Liver (tissue), 9 donors: ENCODE results near the gene TEX53. TPM values are rescaled to one million over a fixed set of nuclear protein-coding genes. Genes with fewer than 3 reads are reported as not detected.

Experiments
- DNase-seq: peaks from one replicate; pipeline ENCODE4 v3.0.0-alpha.2; 2017; ENCODE audit warnings: low spot score
- H3K27ac ChIP-seq, 2 donors: one replicate each; pipeline ENCODE4 v1.7.0; 2013; ENCODE audit warnings: inconsistent platforms in 2 of 2, low read length in 2 of 2, control low read depth in 1 of 2, low read depth in 1 of 2, mild to moderate bottlenecking in 1 of 2
- H3K27me3 ChIP-seq, 4 donors: one replicate each; pipeline versions ENCODE4 v1.6.1 to v1.7.0; 2013; ENCODE audit warnings: low read length in 3 of 4, inconsistent platforms in 1 of 4, mild to moderate bottlenecking in 1 of 4, moderate library complexity in 1 of 4; ENCODE audit not compliant: control insufficient read depth in 4 of 4, insufficient read depth in 4 of 4
- H3K36me3 ChIP-seq, 4 donors: one replicate each; pipeline versions ENCODE4 v1.6.1 to v1.7.0; 2013; ENCODE audit warnings: low read length in 3 of 4, mild to moderate bottlenecking in 3 of 4, low read depth in 1 of 4, moderate library complexity in 1 of 4; ENCODE audit not compliant: control insufficient read depth in 4 of 4, insufficient read depth in 3 of 4
- H3K4me1 ChIP-seq, 4 donors: one replicate each; pipeline versions ENCODE4 v1.6.1 to v1.7.0; 2013; ENCODE audit warnings: low read length in 3 of 4, mild to moderate bottlenecking in 3 of 4, moderate library complexity in 1 of 4; ENCODE audit not compliant: control insufficient read depth in 4 of 4, insufficient read depth in 4 of 4
- H3K4me3 ChIP-seq, 3 donors: one replicate each; pipeline versions ENCODE4 v1.6.1 to v1.7.0; 2013; ENCODE audit warnings: low read length in 3 of 3, control low read depth in 1 of 3, low read depth in 1 of 3, mild to moderate bottlenecking in 1 of 3
- H3K9ac ChIP-seq, 2 donors: one replicate each; pipeline ENCODE4 v1.7.0; 2013; ENCODE audit warnings: low read length in 2 of 2, mild to moderate bottlenecking in 2 of 2, moderate library complexity in 2 of 2, control low read depth in 1 of 2, low read depth in 1 of 2
- H3K9me3 ChIP-seq, 4 donors: one replicate each; pipeline versions ENCODE4 v1.6.1 to v1.7.0; 2013; ENCODE audit warnings: low read length in 3 of 4; ENCODE audit not compliant: control insufficient read depth in 4 of 4
- ATF3 ChIP-seq: IDR thresholded peaks from 2 replicates; pipeline ENCODE4 v1.6.1; 2016; ENCODE audit warnings: antibody characterized with exemption
- EGR1 ChIP-seq, 2 donors: IDR thresholded peaks; 2 replicates each; pipeline ENCODE4 v1.6.1; 2016 to 2018; ENCODE audit warnings: antibody characterized with exemption in 2 of 2, low read depth in 2 of 2
- FOXA1 ChIP-seq: IDR thresholded peaks from 2 replicates; pipeline ENCODE4 v1.6.1; 2016; ENCODE audit warnings: antibody characterized with exemption
- FOXA2 ChIP-seq: IDR thresholded peaks from 2 replicates; pipeline ENCODE4 v1.6.1; 2016; ENCODE audit warnings: antibody characterized with exemption
- GABPA ChIP-seq, 2 donors: IDR thresholded peaks in 1 of 2; conservative IDR thresholded peaks in 1 of 2; 2 replicates each; pipeline ENCODE4 v1.6.1; 2016; ENCODE audit warnings: antibody characterized with exemption in 2 of 2, mild to moderate bottlenecking in 1 of 2, moderate library complexity in 1 of 2
- HNF4A ChIP-seq, 2 donors: conservative IDR thresholded peaks; 2 replicates each; pipeline ENCODE4 v1.6.1; 2016; ENCODE audit warnings: antibody characterized with exemption in 2 of 2, mild to moderate bottlenecking in 2 of 2
- HNF4G ChIP-seq: IDR thresholded peaks from 2 replicates; pipeline ENCODE4 v1.6.1; 2016; ENCODE audit warnings: antibody characterized with exemption
- JUND ChIP-seq, 2 donors: IDR thresholded peaks; 2 replicates each; pipeline ENCODE4 v1.6.1; 2016; ENCODE audit warnings: antibody characterized with exemption in 2 of 2
- NR2F2 ChIP-seq: IDR thresholded peaks from 2 replicates; pipeline ENCODE4 v1.6.1; 2016; ENCODE audit warnings: antibody characterized with exemption
- RAD21 ChIP-seq, 2 donors: IDR thresholded peaks; 2 replicates each; pipeline ENCODE4 v1.6.1; 2016; ENCODE audit warnings: antibody characterized with exemption in 2 of 2, mild to moderate bottlenecking in 2 of 2
- RXRA ChIP-seq, 2 donors: IDR thresholded peaks; 2 replicates each; pipeline ENCODE4 v1.6.1; 2017 to 2018; ENCODE audit warnings: antibody characterized with exemption in 2 of 2, mild to moderate bottlenecking in 1 of 2
- SP1 ChIP-seq: IDR thresholded peaks from 2 replicates; pipeline ENCODE4 v1.6.1; 2018; ENCODE audit warnings: antibody characterized with exemption, mild to moderate bottlenecking
- TAF1 ChIP-seq: conservative IDR thresholded peaks from 2 replicates; pipeline ENCODE4 v1.6.1; 2016; ENCODE audit warnings: antibody characterized with exemption, mild to moderate bottlenecking
- YY1 ChIP-seq: IDR thresholded peaks from 2 replicates; pipeline ENCODE4 v1.6.1; 2016; ENCODE audit warnings: antibody characterized with exemption, mild to moderate bottlenecking
- ZBTB33 ChIP-seq: IDR thresholded peaks from 2 replicates; pipeline ENCODE4 v1.6.1; 2016; ENCODE audit warnings: antibody characterized with exemption
- WGBS: extraction: QIAGEN DNeasy Blood & Tissue Kit; methylation state at CpG from one replicate; pipeline ENCODE4 v1.1.7; 2013; 5-methylcytosine and 5-hydroxymethylcytosine counted together
- polyA plus RNA-seq, 2 donors: library from polyadenylated mRNA; stranded (reverse) in 1 of 2; unstranded in 1 of 2; fragments of 200-250 nt in 1 of 2; fragments of >200 nt in 1 of 2; fragmentation: Nextera tagmentation in 1 of 2; extraction: Ambion mirVana in 1 of 2; gene quantifications; one replicate each; pipeline versions ENCODE4 v1.2.1 to v1.2.3, GENCODE V29; 2013 to 2015
- total RNA-seq, 2 donors: library from RNA; depleted of rRNA; stranded (reverse); fragments of >200 nt; gene quantifications; one replicate each; pipeline ENCODE4 v1.2.3, GENCODE V29; 2014
- TF ChIP-seq, protein P1 (sequence below): IDR thresholded peaks from 2 replicates; pipeline ENCODE4 v1.6.1; 2016; ENCODE audit warnings: antibody characterized with exemption, mild to moderate bottlenecking
- TF ChIP-seq, protein P2 (sequence below): fragments of 150-350 bp; IDR thresholded peaks from 2 replicates; pipeline ENCODE4 v1.5.1; 2017; ENCODE audit warnings: improper control_type of control experiment, low read depth, low read length; ENCODE audit not compliant: missing input control
- donor health status: healthy.
- donor health status: healthy.
- donor health status: healthy.
- donor health status: healthy.
- donor health status: healthy.

The TEX53 gene
- total and polyA plus RNA-seq, 4 donors, result not detected

GRCh38 chr9:114655689-114656088 is 1.9 kb downstream of the TEX53 start:
- no peak for TF ChIP-seq YY1
- TF ChIP-seq, protein P1, sequence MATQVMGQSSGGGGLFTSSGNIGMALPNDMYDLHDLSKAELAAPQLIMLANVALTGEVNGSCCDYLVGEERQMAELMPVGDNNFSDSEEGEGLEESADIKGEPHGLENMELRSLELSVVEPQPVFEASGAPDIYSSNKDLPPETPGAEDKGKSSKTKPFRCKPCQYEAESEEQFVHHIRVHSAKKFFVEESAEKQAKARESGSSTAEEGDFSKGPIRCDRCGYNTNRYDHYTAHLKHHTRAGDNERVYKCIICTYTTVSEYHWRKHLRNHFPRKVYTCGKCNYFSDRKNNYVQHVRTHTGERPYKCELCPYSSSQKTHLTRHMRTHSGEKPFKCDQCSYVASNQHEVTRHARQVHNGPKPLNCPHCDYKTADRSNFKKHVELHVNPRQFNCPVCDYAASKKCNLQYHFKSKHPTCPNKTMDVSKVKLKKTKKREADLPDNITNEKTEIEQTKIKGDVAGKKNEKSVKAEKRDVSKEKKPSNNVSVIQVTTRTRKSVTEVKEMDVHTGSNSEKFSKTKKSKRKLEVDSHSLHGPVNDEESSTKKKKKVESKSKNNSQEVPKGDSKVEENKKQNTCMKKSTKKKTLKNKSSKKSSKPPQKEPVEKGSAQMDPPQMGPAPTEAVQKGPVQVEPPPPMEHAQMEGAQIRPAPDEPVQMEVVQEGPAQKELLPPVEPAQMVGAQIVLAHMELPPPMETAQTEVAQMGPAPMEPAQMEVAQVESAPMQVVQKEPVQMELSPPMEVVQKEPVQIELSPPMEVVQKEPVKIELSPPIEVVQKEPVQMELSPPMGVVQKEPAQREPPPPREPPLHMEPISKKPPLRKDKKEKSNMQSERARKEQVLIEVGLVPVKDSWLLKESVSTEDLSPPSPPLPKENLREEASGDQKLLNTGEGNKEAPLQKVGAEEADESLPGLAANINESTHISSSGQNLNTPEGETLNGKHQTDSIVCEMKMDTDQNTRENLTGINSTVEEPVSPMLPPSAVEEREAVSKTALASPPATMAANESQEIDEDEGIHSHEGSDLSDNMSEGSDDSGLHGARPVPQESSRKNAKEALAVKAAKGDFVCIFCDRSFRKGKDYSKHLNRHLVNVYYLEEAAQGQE, result no peak
- no peak for TF ChIP-seq FOXA2
- no peak for TF ChIP-seq HNF4G
- no peak for TF ChIP-seq RAD21 (IDR thresholded peaks at IDR 0.05)
- TF ChIP-seq TAF1, result no peak
- no peak for TF ChIP-seq HNF4A (conservative IDR thresholded peaks at IDR 0.05)
- TF ChIP-seq ZBTB33, result no peak
- TF ChIP-seq GABPA (IDR thresholded peaks at IDR 0.05 in 1 of 2, conservative IDR thresholded peaks at IDR 0.05 in 1 of 2), result no peak
- TF ChIP-seq SP1, result no peak
- TF ChIP-seq, protein P2, sequence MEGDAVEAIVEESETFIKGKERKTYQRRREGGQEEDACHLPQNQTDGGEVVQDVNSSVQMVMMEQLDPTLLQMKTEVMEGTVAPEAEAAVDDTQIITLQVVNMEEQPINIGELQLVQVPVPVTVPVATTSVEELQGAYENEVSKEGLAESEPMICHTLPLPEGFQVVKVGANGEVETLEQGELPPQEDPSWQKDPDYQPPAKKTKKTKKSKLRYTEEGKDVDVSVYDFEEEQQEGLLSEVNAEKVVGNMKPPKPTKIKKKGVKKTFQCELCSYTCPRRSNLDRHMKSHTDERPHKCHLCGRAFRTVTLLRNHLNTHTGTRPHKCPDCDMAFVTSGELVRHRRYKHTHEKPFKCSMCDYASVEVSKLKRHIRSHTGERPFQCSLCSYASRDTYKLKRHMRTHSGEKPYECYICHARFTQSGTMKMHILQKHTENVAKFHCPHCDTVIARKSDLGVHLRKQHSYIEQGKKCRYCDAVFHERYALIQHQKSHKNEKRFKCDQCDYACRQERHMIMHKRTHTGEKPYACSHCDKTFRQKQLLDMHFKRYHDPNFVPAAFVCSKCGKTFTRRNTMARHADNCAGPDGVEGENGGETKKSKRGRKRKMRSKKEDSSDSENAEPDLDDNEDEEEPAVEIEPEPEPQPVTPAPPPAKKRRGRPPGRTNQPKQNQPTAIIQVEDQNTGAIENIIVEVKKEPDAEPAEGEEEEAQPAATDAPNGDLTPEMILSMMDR, result no peak
- TF ChIP-seq JUND (IDR thresholded peaks at IDR 0.05), result no peak
- TF ChIP-seq EGR1 (IDR thresholded peaks at IDR 0.05; ENCODE audit: low read depth in 2 of 2), result no peak
- TF ChIP-seq RXRA (IDR thresholded peaks at IDR 0.05), result no peak
- TF ChIP-seq NR2F2, result no peak
- Histone ChIP-seq H3K27me3 (no peaks in the 10 kb centered on the region), H3K4me3 (no peak overlapping the region), H3K27ac (no peak overlapping the region), H3K4me1 (no peaks in the 10 kb centered on the region), H3K9me3 (no peaks in the 10 kb centered on the region), H3K36me3 (no peaks in the 10 kb centered on the region), H3K9ac (no peak overlapping the region)
- 68% methylated on average over 8 of the region's 8 CpGs for WGBS
- no peak for DNase-seq

GRCh38 chr9:114653556-114654159 is 3.9 kb downstream of the TEX53 start:
- H3K27ac ChIP-seq, result no peak overlapping the region
- H3K36me3 ChIP-seq, result no peaks in the 10 kb centered on the region
- 34% methylated on average over 6 of the region's 6 CpGs for WGBS
- no peak overlapping the region for H3K4me3 ChIP-seq
- no peaks in the 10 kb centered on the region for H3K4me1 ChIP-seq
- H3K9ac ChIP-seq, result no peak overlapping the region
- no peaks in the 10 kb centered on the region for H3K27me3 ChIP-seq
- no peaks in the 10 kb centered on the region for H3K9me3 ChIP-seq
- peak; percentile 81 for DNase-seq
- TF ChIP-seq ATF3 (no peak), TAF1 (no peak), SP1 (no peak), ZBTB33 (no peak), GABPA (IDR thresholded peaks at IDR 0.05 in 1 of 2, conservative IDR thresholded peaks at IDR 0.05 in 1 of 2) (no peak), FOXA1 (no peak), FOXA2 (no peak)
- TF ChIP-seq, protein P2, result peak; percentile 96
